NCI-H128 (cell line): Measurements from ENCODE around the gene BBOX1.
"Not testable (repeated sequence)": the region's sequence is repeated elsewhere in the genome, so short reads cannot be mapped to it uniquely, and the experiment has no call there.

Experiments
- DNase-seq: peaks from one replicate; lab custom pipeline; 2025; ENCODE audit not compliant: unreplicated experiment; lab: John Stamatoyannopoulos, UW

Gene BBOX1, protein sequence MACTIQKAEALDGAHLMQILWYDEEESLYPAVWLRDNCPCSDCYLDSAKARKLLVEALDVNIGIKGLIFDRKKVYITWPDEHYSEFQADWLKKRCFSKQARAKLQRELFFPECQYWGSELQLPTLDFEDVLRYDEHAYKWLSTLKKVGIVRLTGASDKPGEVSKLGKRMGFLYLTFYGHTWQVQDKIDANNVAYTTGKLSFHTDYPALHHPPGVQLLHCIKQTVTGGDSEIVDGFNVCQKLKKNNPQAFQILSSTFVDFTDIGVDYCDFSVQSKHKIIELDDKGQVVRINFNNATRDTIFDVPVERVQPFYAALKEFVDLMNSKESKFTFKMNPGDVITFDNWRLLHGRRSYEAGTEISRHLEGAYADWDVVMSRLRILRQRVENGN

DNA sequence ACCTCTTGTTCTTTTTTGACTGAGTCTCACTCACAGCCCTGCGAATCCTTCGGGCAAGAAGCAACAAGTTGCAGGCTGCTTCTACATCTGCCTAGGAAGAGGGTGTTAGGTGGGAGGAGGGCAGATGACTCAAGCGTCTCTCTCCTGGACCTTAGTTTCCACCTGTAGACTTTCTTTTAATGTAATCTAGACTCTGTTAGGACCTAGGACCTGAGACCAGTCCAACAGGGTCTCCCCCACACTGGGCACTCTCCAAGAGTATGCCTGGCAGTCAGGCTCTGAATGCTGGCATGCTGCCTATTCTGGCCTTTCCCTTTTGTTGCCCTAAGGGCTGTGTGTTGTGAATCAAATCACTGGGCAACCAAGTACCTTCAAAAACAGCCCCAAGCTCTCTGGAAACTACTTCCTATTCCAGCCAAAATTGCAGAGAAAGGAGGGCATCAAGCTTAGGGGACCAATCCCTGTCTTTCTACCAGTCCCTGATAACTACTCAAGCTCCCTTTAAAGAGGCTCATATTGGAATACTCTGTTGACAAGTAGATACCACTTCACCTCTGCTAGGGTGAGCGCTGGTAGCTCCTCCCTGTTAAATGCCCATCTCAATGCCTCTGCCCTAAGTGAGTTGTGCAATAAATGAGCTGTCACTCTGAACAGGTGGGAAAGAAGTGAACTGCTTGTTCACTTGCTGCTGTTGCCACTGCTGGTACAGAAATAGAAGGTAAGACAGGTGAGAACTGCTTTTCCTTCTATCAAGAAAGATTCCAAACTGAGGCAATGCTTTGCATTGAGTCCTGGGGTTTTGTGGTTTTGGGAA is at the start of gene BBOX1:
TSS of gene BBOX1 (plus strand) at position 514 of the 814 bp plus-strand sequence. CDS start 14,616 bp downstream, outside the sequence.
- no peak for DNase-seq

DNA sequence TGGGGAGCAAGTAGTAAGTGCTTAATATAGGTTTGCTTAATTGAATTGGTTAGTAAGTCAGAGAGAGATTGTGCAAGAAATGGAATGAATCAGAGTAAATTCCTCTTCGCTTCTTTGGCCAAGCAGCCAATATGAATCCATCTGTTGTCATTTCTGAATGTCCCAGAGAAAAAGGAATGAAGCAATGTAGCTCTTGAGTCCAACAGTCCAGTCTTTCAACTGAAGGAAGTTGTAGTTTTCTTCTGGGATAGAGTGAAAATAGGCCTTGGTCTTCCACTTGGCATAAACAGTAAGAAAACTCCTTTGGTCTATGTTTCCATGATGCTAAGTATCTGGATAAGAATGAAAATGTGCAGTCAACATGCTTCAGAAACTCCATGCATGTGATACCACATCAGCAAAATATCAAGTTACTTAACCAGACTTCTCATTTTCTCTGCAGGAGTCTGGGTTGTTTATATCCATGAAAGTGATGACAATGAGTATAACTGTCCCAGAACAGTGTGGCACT is 48.5 kb upstream of the BBOX1 start:
- no peak for DNase-seq

DNA sequence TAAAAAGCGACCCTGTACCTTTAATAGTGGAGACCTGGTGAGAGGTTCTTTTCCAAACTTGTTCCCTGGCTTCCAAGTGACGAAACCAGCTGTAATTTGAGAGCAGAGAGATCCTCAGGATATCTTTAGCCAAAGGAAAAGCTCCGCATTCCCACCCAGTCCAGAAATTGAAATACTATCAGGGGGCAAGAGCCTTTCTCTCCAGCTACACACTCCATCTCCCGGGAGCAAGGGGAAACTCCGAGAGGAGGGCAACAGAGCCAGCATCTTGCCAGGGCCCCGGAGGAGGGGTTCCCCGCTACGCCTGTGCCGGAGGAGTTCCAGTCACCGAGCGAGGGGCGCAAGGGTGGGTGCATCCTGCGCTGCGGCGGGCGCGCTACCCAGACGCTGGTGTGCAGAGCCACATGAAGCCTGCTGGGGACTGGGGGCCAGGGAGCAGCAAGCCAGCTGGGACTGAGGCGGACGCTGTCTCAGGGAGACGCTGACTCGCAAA is 46.6 kb upstream of the BBOX1 start, which contains the start of gene FIBIN:
TSS of gene FIBIN (plus strand) at position 148 of the 493 bp plus-strand sequence. CDS start 415 bp downstream, outside the sequence.
- DNase-seq: no peak

DNA sequence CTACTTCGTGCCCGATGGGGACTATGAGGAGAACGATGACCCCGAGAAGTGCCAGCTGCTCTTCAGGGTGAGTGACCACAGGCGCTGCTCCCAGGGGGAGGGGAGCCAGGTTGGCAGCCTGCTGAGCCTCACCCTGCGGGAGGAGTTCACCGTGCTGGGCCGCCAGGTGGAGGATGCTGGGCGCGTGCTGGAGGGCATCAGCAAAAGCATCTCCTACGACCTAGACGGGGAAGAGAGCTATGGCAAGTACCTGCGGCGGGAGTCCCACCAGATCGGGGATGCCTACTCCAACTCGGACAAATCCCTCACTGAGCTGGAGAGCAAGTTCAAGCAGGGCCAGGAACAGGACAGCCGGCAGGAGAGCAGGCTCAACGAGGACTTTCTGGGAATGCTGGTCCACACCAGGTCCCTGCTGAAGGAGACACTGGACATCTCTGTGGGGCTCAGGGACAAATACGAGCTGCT is 46.0 kb upstream of the BBOX1 start:
- no peak for DNase-seq

DNA sequence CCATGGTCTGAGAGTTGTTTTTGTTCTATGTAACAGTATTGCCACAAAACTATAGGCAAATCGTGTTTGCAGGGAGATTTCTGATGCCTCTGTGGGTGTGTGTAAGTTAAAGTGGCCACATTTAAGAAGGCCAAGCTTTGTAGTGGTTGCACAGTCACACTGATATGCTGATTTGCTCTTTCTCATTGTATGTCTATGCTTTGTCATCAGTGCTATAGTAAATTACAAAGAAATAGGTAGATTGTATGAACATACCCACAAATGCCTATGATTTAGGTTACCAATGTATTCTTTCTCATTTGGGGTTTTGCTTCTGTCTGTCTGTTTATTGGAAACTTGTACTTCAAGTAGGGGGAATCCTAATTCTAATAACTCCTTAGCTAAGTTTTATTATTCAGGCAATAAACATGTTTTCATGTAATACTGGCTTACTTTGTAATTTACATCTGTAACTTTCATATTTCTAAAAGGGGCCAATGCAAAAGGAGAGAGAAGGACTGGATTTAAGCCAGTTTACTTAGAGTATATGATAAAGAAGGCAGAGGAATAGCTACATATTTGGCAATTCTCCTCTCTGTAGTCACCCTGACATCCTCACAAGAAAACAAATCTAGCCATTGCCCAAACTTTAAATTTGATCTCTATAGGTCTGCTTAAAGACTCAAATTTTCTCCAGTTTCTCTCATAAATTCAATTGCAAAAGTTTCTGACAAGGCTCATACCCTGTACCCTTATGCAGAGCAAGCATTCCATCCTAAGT is 44.7 kb upstream of the BBOX1 start:
- no peak for DNase-seq

DNA sequence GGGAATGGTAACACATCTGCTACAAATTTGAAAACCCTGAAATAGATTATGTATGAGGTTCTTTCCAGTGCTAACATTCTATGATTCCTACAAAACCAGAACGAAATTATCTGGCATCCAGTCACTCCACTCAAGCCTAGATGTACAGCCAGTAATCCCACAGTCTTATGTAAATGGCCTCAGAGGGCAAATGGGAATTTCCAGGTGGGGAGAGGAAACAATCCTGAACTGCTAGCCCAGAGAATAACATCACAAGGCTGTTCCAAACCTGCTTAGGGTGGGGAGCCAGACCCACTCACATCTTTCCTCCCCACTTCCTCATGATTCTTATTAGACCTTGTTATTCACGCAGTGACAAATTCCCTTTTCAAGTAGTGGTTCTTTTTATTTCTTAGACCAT is 43.2 kb upstream of the BBOX1 start:
- DNase-seq: no peak

DNA sequence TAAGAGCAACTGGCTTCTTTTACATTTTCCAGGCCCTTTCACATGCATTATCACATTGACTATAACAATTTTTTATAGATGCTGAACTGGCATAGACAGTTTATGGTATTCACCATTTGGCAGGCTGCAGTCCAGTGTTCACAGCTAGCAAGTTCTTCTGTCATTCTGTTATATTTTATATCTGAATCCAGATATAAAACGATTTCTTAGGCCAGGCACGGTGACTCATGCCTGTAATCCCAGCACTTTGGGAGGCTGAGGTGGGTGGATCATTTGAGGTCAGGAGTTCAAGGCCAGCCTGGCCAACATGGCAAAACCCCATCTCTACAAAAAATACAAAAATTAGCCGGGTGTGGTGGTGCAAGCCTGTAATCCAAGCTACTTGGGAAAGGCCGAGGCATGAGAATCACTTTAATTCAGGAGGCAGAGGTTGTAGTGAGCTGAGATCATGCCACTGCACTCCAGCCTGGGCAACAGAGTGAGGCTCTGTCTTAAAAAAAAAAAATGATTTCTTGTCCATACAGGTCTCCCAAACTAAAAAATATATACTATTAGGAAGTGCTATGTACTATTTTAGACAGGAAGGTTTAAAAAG is 39.4 kb upstream of the BBOX1 start:
- DNase-seq: not testable (repeated sequence)

DNA sequence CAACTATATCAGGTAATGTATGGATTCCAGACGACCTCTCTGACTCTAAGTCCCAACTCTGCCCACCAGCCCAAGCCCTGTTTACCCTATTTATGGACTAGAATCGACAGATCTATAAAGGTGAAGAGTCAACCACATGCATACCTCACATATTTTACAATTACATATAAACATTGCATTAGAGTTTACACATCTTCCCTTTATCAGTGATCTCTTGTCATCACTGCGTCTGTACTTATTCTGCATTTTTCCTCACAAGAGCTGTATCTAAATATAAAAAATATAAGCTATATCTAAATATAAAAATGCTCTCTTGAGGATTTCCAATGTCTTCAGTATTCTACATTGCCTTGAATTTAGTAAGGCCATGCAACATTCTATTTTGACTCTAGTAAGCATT is 38.2 kb upstream of the BBOX1 start:
- DNase-seq: no peak

DNA sequence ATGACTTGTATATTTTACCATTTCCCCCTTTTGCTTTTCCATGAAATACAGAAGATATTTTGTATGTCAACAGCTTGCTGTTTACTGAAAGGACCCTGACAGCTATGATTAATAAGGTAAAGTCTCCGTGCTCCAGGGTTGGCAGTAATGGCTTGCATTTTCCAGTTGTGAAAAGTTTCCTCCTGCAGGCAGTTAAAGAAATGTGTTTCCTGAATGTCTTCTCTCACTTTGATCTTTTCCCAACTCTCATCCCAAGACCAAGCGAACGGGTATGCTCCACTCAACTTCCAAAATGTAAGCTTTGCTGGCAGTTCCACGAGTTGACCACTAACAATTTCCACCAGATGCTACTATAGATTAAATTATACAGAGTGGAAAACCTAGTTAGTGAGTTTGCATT is 37.8 kb upstream of the BBOX1 start:
- no peak for DNase-seq

DNA sequence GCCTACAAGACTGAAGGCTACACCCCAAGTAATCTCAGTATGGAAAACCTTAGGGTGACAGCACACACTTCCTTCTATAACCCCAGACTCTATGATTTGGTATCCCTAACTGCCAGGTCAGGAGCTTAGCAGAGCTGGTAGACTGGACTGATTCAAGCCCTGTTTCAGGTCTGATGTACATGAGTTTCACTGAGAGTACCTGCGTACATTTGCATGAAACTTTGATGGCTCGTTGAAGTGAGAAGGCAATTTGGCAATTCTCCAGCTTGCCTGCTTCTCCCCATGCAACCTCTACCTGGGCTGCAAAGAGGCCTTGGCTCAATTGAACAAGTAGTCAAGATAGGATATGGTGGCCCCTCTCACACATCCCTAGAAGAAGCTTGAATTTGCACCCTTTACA is 36.5 kb upstream of the BBOX1 start:
- no peak for DNase-seq

DNA sequence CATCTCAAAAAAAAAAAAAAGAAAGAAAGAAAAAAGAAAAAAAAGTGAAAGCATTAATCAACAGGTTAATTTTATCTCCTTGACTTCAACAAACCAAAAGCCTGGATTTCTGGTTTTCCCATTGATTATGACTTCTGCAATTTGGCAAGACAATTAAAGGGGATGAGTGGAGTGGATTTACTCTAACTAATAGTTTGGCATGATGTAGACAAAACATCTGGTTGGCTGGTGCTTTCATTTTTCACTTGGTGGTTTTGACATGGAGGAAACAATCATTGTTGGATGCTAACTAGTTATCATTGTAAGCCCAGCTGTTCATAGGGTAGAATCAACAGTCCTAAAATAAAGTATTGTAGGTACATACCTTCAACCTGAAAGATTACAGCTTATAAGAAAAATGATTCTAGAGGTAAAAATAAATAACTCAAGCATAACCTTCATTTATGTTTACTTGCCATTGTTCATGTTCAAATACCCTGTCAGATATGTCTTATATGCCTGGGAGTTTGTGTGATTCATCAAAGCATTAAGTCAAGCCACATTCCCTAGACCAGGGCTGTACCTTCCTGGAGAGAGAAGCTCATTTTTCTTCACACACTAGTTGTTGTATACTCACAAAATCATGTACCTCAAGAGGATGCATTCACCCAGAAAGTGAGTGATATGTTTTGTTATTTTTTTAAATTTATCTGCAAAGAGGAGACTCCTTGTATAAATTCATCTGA is 31.6 kb upstream of the BBOX1 start:
- no peak for DNase-seq

DNA sequence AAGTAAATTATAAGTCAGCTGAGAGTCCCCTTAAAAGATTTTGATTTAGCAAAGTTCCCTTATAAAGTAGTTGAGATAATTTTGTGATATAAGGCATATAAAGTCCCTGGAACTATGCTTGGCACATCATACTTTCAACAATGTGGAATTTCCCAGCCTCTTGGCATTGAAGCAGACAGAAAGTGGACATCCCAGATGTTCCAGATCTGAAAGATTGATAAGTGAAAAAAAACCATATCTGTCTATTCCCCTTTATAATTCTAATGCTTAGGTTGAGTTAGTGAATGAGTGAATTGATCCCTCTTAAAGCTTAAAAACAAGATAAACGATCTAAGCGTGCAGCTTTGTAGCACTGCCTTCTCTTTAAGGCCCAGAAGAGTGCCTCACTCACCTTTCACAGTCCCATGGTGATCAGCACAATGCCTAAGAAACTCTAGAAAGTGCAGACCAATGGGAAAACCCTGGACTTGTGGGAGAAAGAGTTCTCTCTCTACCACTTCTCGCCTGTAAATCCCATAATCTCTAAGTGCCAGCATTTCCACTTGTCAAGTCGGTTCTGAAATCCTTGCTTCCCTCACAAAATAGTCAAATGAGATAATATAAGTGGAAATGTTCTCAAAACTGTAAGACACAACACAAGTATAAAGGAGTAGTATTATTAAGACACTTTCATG is 28.9 kb upstream of the BBOX1 start:
- DNase-seq: no peak

DNA sequence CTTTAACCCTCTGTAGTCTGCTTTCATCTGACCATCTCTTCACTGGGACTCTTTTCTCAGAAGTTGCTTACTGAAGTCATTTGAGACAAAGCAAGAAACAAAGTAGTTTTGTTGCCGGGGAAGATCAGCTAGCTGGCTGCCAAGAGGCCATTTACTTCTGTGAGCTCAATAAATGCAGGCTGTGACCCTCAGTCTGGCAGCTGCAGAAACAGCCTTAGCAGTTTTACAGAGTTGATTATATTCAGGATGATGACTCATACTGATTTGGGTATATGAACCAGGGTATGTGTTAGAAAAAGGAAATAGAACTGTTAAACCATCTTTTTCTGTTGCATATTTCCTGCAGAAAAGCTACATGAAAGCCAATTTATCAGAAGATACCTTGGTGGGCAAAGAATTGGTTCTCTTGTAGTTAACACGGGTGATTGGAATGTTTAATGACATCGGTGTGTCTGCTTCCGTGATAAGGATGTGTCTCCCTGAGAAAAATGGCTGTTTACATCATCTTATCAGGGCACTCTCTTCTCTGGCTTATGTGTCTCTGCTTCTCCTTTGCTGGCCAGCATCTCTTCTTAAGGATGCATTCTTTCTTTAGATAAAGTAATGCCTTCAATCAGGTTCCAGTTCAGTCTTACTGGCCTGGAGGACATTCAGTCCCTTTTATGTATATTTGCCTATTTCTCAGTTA is 28.2 kb upstream of the BBOX1 start:
- DNase-seq: no peak

DNA sequence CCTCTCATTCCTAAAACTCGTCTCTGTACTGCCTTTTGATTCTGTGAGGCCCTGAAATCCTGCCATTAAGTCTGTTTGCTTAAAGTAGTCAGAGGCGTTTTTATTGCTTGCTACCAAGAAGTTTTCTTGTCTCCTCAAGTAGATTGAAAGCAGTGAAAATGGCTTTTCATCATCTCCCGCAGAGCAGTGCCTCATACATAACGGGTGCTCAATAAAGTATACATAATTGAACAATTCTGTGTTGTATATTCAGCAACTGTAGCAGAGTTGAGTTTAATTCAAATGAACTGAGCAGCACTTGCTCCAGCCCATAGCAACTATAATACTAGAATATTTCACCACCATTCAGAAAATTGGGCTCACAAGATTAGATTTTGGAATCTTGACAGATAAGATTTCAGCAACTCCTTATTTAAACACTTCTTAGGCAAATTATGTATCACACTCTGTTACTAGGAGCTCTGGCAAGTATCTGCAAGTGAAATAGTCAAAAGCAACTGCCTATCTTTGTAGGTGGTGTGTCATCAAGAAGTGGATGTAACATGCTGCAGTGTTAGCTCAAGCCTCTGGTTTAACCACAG is 26.7 kb upstream of the BBOX1 start:
- no peak for DNase-seq

DNA sequence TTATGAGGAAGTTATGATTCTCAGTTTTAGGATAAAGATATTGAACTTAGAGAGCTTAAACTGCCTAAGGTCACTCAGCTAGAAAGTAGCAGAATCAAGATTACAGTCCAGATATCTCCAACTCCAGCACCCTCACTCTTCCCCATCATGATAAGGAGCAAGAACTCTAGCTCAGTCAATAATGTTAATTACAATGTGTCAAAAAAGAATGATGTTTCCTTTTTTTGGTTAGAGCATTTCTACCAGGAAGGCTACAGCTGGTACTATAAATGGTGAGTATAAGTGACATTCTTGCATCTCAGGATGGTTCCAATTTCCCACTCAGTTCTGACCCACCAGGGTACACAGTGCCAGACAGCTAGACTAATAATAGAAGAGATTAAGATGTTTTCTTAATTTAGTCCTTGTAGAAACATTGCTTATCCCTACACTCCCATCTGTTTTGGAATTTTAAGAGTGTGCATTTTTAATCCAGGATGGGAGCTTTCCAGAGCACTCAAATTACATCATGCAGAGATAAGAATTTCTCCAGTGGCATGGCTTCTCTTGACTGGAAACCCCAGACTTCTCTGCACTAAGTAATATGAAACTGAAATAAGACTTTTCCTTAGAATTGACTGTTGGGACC is 21.6 kb upstream of the BBOX1 start:
- DNase-seq: no peak

DNA sequence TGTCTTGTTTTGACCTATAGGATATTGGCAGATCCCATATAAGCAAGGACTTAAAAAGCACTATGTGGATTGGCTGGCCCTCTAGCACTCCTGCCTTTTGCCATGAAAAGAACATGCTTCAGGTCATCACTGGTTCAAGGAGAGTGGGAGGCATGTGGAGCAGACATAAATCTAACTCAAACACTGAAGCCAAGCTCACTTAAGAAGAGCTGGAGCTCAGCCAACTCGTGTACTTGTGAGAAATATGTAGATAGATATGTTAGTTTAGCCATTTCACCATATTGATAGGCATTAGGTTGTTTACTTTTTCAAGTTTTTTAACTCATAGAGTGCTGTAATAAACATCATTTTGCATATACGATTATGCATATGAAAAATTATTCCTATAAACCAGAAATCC is 19.9 kb upstream of the BBOX1 start:
- DNase-seq: no peak

DNA sequence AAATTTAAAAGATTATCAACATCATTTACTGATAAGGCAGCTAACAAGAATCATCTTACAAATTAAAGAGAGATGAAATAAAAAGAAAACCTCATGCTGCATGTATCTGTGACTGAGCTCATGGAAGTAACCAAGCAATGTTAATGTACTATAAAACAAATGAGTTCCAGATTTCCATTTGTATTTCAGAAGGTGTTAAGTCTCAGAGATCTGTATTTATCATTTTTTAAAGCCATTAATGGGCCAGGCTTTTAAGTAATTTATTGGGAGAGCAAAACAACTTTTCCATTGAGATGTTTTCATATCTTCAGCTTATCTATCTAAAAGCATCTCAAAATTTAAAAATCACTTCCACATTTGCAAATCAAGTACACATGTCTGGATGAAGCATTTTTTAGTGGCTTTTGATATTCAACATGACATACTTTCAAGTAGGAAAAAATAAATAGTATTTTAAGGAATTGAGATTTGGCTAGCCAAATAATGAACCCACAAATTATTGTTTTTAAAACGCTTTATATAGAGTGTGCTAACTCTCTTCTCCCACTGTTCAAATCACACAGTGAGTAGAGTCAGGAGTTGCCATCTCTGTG is 17.9 kb upstream of the BBOX1 start:
- DNase-seq: no peak

DNA sequence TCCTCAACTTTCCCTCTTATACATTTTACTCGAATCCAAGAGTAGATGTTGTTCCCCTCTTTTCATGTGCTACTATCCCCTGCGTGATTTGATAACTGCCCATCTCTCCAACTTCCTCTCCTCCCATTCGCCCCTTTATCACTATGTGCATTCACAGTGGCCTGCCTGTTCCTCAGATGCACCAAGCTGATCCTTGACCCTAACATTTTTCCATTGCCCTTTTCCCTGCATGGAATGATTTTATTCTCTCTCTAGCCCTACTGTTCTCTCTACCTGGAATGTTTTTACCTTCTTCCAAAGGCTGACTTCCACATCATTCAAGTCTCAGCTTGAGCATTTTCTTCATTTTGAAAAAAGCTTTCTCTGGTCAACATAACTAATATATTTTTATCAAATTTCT is 15.8 kb upstream of the BBOX1 start:
- no peak for DNase-seq
